SU-DHL-6 (cell line): ENCODE data around the gene CIAO2A.
"Not testable (repeated sequence)": the region's sequence is repeated elsewhere in the genome, so short reads cannot be mapped to it uniquely, and the experiment has no call there.

Experiments used
- H2AFZ ChIP-seq: fragments of 200-600 bp; sonication (generic); 2 replicates; pipeline ENCODE4 v1.6.1; 2014; ENCODE audit warnings: low read depth, mild to moderate bottlenecking, moderate library complexity, mixed read lengths, antibody characterized with exemption, low read length; ENCODE audit not compliant: severe bottlenecking
- H3F3A ChIP-seq: fragments of 200-600 bp; shearing (Covaris generic); 2 replicates; pipeline ENCODE4 v1.6.0; 2016; ENCODE audit warnings: antibody characterized with exemption, mild to moderate bottlenecking; ENCODE audit not compliant: insufficient read depth
- H3K27ac ChIP-seq: fragments of 200-600 bp; sonication (generic); 2 replicates; pipeline ENCODE4 v1.5.1; 2016; ENCODE audit warnings: low read depth, mild to moderate bottlenecking, low read length, moderate library complexity, mixed read lengths
- H3K27me3 ChIP-seq: fragments of 200-600 bp; sonication (generic), shearing (Covaris generic); 2 replicates; pipeline ENCODE4 v1.6.0; 2014; ENCODE audit warnings: mild to moderate bottlenecking, low read length
- H3K36me3 ChIP-seq: fragments of 200-600 bp; sonication (generic); 2 replicates; pipeline ENCODE4 v1.6.1; 2014; ENCODE audit warnings: mild to moderate bottlenecking, low read length, mixed read lengths
- H3K4me2 ChIP-seq: fragments of 300-600, 200-600 bp; shearing (Covaris generic), sonication (generic); 2 replicates; pipeline ENCODE4 v1.6.0; 2014; ENCODE audit warnings: low read length, low read depth, mild to moderate bottlenecking; ENCODE audit not compliant: poor library complexity, severe bottlenecking
- H3K4me3 ChIP-seq: fragments of 200-600 bp; sonication (generic); 2 replicates; pipeline ENCODE4 v1.5.1; 2014; ENCODE audit warnings: antibody characterized with exemption, low read length, mild to moderate bottlenecking, mixed read lengths; ENCODE audit not compliant: insufficient read depth, poor library complexity, severe bottlenecking
- H3K79me2 ChIP-seq: fragments of 200-600 bp; sonication (generic); 2 replicates; pipeline ENCODE4 v1.6.1; 2014; ENCODE audit warnings: mild to moderate bottlenecking, low read length, moderate library complexity; ENCODE audit not compliant: insufficient read depth
- H3K9ac ChIP-seq: fragments of 200-600 bp; sonication (generic); 2 replicates; pipeline ENCODE4 v1.7.0; 2014; ENCODE audit warnings: mild to moderate bottlenecking, low read length
- H3K9me2 ChIP-seq: fragments of 200-600 bp; sonication (generic); replicated peaks from 2 replicates; pipeline ENCODE4 v1.6.1; 2014; ENCODE audit warnings: low read length; ENCODE audit not compliant: insufficient read depth
- H3K9me3 ChIP-seq: fragments of 200-600 bp; sonication (generic); 2 replicates; pipeline ENCODE4 v1.6.1; 2014; ENCODE audit warnings: low read length, mixed read lengths; ENCODE audit not compliant: insufficient read depth
- H4K20me1 ChIP-seq: fragments of 200-600 bp; sonication (generic); 2 replicates; pipeline ENCODE4 v1.6.1; 2014; ENCODE audit warnings: low read depth, mild to moderate bottlenecking, antibody characterized with exemption, low read length, moderate library complexity, mixed read lengths
- CTCF ChIP-seq: fragments of 200-600 bp; sonication (generic); IDR thresholded peaks from one replicate; pipeline ENCODE4 v1.5.1; 2017; ENCODE audit warnings: antibody characterized with exemption, mild to moderate bottlenecking, low read length, moderate library complexity; ENCODE audit not compliant: insufficient read depth, poor library complexity, severe bottlenecking
- EZH2phosphoT487 ChIP-seq: fragments of 200-600 bp; sonication (generic), shearing (Covaris generic); conservative IDR thresholded peaks from 2 replicates; pipeline ENCODE4 v1.6.1; 2018; ENCODE audit warnings: mild to moderate bottlenecking, antibody characterized with exemption, low read length, moderate library complexity, mixed read lengths

Gene CIAO2A

GRCh38 chr15:64121614-64122013, 28.0 kb upstream of the CIAO2A start:
- H3K79me2 ChIP-seq, result no peaks in the 10 kb centered on the region
- no peak overlapping the region for H3K4me3 ChIP-seq
- no peaks in the 10 kb centered on the region for H3K9me3 ChIP-seq
- TF ChIP-seq CTCF (no peak), EZH2phosphoT487 (no peak)
- H3K4me2 ChIP-seq, result no peak overlapping the region
- H2AFZ ChIP-seq, result no peak overlapping the region
- H3K9ac ChIP-seq, result no peak overlapping the region
- H3F3A ChIP-seq, result no peaks in the 10 kb centered on the region
- H4K20me1 ChIP-seq, result no peaks in the 10 kb centered on the region
- no peaks in the 10 kb centered on the region for H3K27me3 ChIP-seq
- H3K36me3 ChIP-seq, result peaks cover 20% of the 10 kb centered on the region; the same call in 1 of the 2 replicates
- H3K9me2 ChIP-seq, result no peaks in the 10 kb centered on the region
- no peak overlapping the region for H3K27ac ChIP-seq

DNA sequence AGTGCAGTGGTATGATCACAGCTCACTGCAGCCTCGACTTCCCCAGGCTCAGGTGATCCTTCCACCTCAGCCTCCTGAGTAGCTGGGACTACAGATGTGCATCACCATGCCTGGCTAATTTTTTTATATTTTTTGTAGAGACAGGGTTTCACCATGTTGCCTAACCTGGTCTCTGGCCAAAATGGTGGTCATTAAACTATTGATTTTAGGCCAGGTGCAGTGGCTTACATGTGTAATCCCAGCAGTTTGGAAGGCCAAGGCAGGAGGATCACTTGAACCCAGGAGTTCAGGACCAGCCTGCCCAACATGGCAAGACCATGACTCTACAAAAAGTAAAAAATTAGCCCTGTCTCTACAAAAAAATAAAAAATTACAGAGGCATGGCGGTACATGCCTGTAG, 26.7 kb upstream of the CIAO2A start:
- H3K27me3 ChIP-seq, H3K79me2 ChIP-seq, H3K9me3 ChIP-seq, H3K4me3 ChIP-seq, H2AFZ ChIP-seq, H4K20me1 ChIP-seq, H3K4me2 ChIP-seq, H3K27ac ChIP-seq, H3F3A ChIP-seq, H3K9me2 ChIP-seq, H3K9ac ChIP-seq: not testable (repeated sequence)
- H3K36me3 ChIP-seq, result peaks cover 20% of the 10 kb centered on the region; the same call in 1 of the 2 replicates

DNA sequence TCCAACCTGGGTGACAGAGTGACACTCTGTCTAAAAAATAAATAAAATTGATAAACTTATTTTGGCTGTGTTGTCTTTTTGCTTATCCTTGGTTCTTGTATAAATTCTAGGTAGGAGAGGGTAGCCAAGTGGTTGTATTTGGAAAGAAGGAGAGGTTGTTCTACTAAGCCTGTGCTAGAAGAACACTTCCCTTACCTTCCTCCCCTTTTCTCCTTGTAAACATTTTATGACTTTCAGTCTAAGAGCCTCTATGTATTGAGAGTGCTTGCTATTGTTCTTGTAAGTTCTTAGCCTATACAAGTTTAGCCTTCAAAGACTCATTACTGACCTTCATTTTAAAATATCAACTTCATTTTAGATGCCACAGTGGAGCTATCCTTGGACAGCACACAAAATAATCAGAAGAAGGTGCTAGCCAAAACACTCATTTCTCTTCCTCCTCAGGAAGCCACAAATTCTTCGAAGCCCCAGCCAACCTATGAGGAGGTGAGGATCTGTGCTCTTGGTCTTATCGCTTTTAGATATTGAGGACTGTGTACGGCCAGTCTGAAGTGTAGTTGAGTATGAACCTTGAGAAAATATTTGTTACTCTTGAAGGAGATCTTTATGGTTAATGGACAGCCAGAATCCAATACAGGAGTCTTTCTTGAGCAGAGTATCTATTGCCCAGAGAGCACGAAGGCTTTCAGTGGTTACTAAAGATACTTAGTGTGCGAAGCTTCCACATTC, 24.3 kb upstream of the CIAO2A start:
- no peak overlapping the region for H3K4me2 ChIP-seq
- H4K20me1 ChIP-seq, result no peaks in the 10 kb centered on the region
- no peaks in the 10 kb centered on the region for H3K27me3 ChIP-seq
- TF ChIP-seq CTCF (no peak), EZH2phosphoT487 (no peak)
- H2AFZ ChIP-seq, result no peak overlapping the region
- no peak overlapping the region for H3K4me3 ChIP-seq
- no peaks in the 10 kb centered on the region for H3K9me2 ChIP-seq
- no peak overlapping the region for H3K27ac ChIP-seq
- H3K9me3 ChIP-seq, result no peaks in the 10 kb centered on the region
- no peaks in the 10 kb centered on the region for H3F3A ChIP-seq
- peaks cover 22% of the 10 kb centered on the region; the same call in 1 of the 2 replicates for H3K36me3 ChIP-seq
- no peaks in the 10 kb centered on the region for H3K79me2 ChIP-seq
- H3K9ac ChIP-seq, result no peak overlapping the region

DNA sequence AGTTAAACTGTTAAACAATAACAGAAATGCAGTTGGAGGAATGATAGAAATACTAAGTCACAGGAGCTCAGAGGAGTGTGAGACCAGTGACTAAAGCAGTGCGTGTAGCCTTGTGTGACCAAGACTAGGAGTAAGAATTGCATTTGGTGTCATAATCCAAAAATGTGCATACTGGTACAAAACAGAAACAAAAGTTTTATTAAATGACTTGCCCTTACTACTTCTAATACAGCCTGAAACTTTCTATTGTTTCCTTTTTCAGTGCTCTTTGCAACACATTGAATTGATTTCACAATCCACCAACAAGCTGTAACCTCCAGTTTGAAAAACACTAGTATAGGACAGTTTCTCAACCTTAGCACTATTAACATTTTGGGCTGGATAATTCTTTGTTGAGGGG, 19.3 kb upstream of the CIAO2A start:
- Histone ChIP-seq H3K36me3 (peaks cover 8% of the 10 kb centered on the region; the same call in 1 of the 2 replicates), H3F3A (no peaks in the 10 kb centered on the region), H3K79me2 (peaks cover 47% of the 10 kb centered on the region), H3K9me2 (no peaks in the 10 kb centered on the region), H3K4me3 (no peak overlapping the region), H3K9me3 (no peaks in the 10 kb centered on the region), H4K20me1 (no peaks in the 10 kb centered on the region), H3K27ac (no peak overlapping the region), H3K4me2 (no peak overlapping the region), H3K27me3 (no peaks in the 10 kb centered on the region), H3K9ac (no peak overlapping the region), H2AFZ (no peak overlapping the region)
- TF ChIP-seq EZH2phosphoT487 (no peak), CTCF (no peak)
